GM19351 (cell line): ENCODE measurements around the gene CMTM4.
"Not testable (repeated sequence)": the region's sequence is repeated elsewhere in the genome, so short reads cannot be mapped to it uniquely, and the experiment has no call there.

Experiments used
- ATAC-seq: cut with Tn5 transposase; IDR thresholded peaks from one replicate; pipeline ENCODE4 v1.9.1; 2021; ENCODE audit warnings: mild to moderate bottlenecking, moderate library complexity; ENCODE audit not compliant: unreplicated experiment

CMTM4 gene

DNA sequence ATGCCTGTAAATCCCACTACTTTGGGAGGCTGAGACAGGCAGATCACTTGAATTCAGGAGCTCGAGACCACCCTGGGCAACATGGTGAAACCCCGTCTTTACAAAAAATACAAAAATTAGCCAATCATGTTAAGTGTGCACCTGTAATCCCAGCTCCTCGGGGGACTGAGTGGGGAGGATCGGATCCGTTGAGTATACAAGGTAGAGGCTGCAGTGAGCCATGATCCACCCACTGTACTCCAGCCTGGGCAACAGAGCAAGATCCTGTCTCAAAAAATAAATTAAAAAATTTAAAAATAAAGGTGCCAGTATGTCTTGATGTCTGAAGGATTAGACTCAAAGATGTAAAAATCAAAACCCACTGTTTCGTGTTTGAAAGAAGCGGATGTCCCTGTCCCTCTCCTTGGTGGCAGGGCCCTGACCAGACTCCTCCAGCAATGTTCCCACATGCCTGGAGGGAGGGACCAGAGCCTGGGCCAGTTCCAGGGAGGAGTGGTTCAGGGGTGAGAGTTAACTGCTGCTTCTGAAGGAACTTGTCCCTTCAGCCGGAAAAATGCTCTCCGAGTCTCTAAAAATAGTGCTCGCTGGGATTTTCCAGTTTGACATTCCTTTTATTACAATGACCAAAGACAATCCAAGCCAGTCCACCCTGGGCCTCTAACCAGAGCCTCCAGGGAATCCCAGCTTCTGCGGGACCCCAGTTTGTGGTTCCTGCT, 9.4 kb upstream of the CMTM4 start:
- ATAC-seq: no peak

DNA sequence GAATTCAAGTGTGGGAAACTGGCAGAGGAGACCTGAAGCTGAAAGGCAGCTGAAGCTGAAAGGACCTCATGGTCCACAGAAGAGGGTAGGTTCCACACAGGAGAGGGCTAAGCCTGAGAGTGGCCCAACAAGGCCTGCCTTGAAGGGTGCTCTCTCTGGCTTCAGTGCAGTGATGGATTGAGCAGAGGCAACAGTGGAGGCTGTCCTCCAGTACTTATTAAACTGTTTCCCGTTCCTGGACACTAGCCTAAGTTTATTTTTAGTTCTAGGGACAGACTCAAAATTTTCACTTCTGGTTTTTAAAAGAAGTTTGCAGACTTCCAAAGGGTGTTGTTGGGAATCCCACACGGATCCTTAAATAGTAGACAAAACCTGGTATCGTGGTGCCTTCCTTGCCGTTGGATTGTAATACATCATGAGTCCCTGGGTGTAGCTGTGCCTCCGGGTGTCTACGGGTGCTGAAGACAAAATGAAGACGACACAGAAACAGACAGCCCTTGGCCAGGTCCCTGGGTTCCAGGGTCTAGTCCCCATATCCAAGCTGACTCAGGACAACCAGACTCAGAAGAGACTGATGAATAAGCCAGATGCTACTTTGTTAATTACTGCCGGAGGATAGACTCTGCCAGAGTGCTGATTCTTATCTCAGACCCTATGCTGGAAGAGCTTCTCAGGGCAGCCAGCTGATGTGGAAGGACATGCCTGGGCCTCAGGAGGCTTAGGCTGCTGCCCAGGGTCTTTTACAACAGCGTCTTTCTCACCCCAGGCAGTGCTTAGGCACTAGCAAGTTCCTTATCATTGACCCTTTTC, 7.1 kb upstream of the CMTM4 start:
- ATAC-seq: no peak

DNA sequence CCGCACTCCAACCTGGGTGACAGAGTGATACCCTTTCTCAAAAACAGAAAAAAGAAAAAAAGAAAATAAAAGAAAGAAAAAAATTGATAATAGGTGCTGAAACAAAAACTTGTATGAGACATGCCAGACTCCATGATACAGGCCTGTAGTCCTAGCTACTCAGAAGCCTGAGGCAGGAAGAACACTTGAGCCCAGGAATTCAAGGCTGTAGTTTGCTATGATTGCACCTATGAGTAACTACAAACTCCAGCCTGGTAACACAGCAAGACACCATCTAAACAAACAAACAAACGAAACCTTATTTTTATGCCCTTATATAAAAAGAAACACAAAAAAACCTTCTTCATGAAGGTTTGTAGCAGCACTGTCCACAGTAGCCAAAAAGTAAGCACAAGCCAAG, 5.0 kb upstream of the CMTM4 start:
- no peak for ATAC-seq

DNA sequence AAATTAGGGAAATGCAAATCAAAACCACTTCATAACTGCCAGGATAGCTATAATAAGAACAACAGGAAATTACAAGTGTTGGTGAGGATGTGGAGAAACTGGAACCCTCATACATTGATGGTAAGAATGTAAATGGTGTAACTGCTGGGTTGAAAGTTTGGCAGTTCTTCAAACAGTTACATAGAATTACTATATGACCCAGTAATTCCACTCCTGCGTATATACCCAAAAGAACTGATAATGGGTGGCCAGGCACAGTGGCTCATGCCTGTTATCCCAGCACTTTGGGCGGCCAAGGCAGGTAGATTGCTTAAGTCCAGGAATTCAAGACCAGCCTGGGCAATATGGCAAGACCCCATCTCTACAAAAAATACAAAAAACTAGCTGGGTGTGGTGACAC, 4.5 kb upstream of the CMTM4 start:
- ATAC-seq: no peak

DNA sequence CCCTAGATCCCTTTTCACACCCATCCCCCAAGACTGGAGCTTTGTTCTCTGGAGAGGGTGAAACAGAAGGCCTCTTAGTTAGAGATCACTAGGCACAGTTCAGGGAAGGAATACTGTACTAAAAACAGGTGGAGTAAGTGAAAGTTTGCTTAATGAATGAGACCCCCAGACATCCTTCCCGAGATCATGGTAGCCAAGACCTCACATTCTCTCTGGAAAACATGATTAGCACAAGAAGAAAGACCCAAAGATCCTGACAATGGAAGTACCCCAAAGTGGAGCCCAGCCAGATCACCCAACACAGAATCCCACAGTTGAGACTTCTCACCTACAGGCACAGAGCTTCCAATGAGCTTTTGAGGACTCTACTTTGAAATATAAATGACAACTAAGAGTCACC, 3.4 kb upstream of the CMTM4 start:
- no peak for ATAC-seq

DNA sequence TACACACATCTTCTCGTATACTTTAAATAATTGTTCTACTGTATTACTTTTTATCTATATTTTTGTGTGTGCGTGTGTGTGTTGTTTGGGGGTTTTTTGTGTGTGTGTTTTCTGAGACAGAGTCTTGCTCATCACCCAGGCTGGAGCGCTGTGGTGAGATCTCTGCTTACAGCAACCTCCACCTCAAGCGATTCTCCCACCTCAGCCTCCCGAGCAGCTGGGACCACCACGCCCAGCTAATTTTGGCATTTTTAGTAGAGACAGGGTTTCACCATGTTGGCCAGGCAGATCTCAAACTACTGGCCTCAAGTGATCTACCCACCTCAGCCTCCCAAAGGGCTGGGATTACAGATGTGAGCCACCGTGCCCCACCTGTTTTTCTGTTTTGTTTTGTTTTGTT, 1.5 kb upstream of the CMTM4 start:
- ATAC-seq: no peak

DNA sequence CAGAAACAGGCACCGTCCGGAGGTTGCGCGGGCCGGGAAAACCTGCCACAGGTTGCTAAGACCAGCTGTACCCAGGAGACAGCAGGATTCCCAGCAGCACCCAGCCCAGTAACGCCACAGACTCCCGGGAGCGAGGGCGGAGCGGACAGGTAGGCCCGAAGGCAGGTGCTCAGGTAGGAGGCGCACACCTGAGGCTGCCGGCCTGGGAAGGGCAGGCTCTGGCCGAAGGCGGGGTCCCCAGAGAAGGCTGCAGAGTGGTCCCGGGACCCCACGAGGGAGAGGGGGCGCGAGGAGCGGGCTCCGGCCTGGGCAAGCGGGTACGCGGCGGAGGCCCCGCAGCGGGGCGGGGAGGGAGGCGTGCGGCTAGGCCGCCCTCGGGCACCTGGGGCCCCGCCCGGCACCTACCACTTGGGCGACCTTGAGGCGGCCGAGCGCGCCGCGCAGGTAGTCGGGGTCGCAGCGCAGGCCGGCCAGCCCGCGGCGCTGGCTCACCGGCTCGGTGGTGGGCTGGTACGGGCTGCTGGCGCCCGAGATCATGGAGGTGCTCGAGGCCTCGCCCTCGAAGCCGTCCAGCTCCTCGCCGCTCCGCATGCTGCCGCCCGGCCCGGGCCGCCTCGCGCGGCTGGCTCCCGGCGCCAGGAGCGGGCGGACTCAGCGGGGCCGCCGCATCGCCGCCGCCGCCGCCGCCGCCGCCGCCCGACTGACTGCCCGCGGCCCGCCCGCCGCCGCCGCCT, 441 bp downstream of the CMTM4 start:
- peak; percentile 56 for ATAC-seq

DNA sequence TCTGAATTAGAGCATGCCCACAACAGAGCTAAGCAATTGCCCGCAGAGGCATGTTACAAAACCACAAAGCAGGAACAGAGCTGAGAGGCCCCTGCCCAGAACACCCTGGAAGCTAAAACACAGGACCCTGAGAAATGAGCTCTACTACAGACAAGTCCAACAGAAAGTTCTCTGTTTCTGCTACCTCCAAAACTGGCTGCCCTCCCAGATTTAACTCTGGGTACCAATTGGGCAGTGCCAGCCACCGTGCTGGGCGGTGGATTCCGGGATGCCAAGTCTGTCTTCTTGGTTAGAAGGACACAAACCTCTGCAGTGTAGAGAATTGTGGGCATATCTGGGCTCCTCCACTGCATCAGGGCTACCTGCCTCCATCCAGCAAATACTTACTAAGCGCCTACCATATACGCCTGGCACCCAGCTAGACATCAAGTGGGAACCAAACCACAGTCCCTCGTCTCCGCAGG, 1.0 kb downstream of the CMTM4 start:
- ATAC-seq: no peak

DNA sequence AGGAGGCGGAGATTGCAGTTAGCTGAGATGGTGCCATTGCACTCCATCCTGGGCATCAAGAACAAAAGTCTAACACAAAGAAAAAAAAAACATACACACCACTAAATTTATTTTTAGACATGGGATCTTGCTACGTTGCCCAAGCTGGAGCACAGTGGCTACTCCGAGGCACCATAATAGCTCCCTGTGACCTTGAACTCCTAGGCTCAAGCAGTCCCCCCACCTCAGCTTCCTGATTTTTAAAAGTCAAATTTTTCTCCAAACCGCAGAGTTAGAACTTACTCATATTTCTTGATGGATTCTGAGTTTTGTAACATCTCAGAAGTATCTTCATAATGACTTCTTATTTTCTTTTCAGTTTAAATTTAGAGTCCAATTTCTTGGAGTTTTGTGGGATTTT, 3.4 kb downstream of the CMTM4 start:
- no peak for ATAC-seq

DNA sequence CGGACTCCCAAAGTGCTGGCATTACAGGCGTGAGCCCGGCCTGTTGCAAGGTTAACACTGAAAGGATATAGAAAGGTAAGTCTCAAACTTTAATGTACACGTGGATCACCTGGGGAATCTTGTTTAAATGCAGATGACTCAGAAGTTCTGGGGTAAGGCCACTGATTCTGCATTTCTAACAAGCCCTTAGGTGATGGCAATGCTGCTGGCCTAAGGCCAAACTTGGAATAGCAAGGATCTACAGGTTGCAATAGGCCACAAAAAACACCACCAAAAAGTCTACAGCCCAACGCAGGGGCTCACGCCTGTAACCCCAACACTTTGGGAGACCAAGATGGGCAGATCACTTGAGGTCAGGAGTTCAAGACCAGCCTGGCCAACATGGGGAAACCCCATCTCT, 4.2 kb downstream of the CMTM4 start:
- no peak for ATAC-seq

DNA sequence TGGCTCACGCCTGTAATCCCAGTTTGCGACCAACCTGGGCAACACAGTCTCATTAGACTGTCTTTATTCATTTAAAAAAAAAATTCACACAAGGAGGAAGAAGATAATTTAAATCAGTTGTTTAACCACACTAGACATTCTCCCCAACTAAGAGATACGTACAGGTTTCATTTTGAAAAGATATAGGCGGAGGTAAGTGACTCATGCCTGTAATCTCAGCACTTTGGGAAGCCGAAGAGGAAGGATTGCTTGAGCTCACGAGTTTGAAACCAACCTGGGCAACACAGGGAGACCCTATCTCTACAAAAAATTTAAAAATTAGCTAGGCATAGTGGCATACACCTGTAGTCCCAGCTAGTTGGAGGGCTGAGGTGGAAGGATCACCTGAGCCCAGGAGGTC, 5.3 kb downstream of the CMTM4 start:
- ATAC-seq: no peak

DNA sequence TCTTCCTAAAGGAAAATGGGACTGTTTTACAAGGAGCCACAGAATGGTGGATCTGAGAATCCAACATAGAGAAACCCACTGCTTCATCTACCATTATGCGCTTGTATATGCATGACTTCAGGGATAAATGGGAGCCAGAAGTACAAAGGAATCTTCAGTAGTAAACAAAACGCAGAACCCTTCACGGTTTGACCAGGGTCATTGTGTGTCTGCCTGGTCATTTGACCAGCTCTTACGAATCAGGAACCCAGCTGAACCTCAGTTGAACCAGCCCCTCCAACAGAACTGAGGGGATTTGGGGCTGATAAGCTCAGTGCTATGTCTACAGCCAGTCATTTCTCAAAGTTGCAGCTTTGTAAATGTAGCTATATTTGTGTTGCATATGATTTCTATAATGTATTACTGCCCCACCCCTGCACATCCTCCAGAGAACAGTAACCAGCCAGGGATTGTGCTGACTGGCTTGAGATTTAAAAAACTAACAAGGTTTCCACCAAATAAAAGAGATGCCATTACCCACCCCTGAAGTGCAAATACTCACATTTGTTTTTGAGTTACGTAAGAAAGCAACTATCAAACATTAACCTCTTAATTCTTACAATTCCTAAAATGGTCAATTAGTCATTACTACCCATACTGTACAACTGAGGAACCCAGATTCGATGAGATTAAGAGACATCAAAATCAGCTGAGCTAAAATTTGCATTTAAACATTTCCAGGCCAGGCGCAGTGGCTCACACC, 6.3 kb downstream of the CMTM4 start:
- no peak for ATAC-seq

DNA sequence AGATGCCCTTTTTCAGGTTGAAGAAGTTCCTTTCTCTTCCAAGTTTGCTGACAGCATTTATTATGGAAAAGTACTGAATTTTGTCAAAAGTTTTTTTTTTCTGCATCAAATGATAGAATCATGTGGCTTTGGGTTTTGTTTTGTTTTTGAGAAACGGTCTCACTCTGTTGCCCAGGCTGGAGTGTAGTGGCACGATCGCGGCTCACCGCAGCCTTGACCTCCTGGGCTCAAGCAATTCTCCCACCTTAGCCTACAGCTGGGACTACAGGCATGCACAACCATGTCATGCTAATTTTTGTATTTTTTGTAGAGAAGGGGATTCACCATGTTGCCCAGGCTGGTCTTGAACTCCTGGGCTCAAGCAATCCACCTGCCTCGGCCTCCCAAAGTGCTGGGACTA, 7.3 kb downstream of the CMTM4 start:
- no peak for ATAC-seq

DNA sequence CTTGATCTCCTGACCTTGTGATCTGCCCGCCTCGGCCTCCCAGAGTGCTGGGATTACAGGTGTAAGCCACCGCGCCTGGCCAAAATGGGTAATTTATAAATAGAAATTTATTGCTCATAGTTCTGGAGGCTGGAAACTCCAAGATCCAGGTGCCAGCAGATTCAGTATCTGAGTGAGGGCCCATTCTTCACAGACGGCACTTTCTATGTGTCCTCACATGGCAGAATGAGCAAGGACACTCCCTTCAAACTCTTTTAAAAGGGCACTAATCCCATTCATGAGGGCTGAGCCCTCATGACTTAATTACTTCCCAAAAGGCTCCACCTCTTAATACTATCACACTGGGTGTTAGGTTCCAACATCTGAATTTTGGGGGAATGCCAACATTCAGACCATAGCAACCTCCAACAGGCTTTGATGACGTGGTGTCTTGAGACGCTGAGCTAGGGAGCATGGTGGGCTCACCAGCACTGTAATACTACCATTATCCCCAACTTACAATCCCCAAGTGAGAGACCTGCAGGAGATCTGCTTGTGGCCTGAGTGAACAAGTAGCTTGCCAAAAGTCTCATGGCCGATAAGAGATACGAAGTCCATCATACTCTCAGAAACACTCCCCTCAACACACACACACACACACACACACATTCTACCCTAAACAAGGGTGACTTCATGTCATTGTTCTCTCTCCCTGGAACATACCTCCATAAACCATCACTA, 8.5 kb downstream of the CMTM4 start:
- ATAC-seq: no peak

DNA sequence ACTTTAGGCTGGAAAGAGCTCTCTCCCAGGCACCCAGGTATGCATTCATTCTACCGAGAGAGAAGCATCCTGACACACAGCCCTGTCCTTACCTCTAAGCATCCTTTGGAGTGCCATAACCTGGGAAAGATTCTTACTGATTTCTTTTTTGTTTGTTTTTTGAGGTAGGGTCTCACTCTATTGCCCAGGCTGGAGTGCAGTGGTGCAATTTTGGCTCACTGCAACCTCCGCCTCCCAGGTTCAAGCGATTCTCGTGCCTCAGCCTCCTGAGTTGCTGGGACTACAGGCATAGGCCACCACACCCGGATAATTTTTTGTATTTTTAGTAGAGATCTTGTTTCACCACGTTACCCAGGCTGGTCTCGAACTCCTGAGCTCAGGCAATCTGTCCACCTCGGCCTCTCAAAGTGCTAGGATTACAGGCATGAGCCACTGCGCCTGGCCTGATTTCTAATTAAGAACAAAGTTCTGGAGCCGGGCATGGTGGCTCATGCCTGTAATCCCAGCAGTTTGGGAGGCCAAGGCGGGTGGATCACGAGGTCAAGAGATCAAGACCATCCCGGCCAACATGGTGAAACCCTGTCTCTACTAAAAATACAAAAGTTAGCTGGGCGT, 10.9 kb downstream of the CMTM4 start:
- ATAC-seq: not testable (repeated sequence)

DNA sequence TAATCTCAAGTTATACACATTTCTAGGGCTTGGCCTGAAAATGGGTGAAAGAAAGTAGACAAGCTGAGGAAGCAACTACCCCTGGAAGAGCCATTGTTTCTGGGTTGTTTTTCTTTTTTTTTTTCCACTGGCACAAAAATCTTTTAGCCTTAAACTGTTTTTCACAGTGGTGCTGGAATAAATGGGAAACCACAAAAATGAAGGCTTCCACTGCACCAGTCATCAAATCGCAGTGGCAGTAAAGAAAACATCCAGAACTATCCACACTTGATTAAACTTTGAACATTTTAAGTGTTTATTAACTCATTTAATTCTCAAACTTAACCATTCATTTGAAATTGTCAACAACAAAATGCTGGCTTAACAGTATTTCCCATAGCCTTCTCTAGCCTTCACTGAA, 14.3 kb downstream of the CMTM4 start:
- ATAC-seq: no peak

DNA sequence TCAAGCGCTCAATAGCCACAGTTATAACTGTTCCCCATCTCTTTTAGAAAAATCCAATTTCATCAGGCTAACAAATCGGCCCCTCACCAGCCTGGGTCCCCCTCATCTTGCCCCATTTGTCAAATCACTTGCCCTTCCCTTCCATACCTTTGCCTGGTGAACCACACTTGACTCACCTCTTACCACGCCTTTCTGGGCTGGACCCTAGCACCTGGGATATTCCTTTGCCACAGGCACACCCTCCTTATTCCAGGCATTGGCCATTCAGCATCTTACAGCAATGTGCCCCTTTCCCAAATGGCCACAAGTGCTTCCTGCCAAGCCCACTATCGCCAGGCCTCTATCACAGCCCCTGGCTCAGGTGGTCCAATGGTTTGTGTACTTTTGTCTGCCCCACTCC, 14.9 kb downstream of the CMTM4 start:
- no peak for ATAC-seq

DNA sequence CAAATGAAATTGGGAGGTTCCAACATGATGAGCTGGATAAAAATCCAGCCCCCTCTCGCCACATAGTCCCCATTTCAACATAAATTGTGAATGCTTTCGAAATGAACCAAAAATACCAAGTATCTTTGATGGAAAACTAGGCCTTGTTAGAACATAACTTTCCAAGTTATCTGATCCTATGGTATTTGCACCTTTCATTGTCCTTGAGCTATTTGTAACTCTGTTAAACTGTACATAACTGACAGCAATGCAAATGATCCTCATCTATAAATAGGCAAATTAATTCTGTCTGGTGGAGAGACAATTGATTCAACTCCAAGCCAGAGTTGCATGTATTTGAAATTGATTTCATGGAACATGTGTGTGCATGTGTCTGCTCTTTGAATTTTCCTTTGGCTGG, 18.2 kb downstream of the CMTM4 start:
- ATAC-seq: no peak

DNA sequence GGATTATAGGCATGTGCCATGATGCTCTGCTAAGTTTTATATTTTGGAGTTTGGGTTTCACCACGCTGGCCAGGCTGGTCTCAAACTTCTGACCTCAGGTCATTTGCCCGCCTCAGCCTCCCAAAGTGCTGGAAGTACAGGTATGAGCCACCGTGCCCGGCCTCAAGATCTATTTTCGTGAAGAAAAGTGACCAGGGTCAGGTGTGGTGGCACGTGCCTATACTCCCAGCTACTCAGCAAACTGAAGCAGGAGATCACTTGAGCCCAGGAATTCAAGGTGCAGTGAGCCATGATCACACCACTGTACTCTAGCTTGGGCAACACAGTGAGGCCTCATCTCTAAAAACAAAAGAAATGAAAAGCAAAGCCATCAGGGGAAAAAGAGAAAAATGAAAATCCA, 18.7 kb downstream of the CMTM4 start:
- ATAC-seq: no peak

DNA sequence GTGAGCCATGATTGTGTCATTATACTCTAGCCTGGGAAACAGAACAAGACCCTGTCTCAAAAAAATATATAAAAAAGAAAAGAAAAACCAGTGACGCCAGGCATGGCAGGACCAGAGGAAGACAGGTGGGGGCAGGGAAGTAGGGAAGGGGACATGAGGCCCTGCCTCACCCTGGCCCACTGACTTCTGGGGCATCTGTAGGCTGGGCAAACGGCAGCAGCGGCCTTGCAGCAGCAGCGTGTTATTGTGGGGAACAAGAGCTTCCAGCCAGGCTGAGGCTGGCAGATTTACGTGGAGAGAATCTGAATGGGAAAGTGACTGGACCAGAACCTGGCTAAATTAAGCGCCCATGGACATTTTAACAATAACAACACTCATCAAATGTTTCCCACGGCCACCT, 19.4 kb downstream of the CMTM4 start:
- ATAC-seq: no peak
